NT2/D1 (cell line): Measurements from ENCODE around the gene SHQ1.

Experiments
- DNase-seq: peaks from one replicate; pipeline ENCODE4 v3.0.0-alpha.2; 2011; ENCODE audit warnings: low read depth, low spot score
- H3K27me3 ChIP-seq: 2 replicates; pipeline ENCODE4 v1.6.0; 2011; ENCODE audit warnings: mild to moderate bottlenecking; ENCODE audit not compliant: insufficient read length, insufficient read depth
- H3K36me3 ChIP-seq: 2 replicates; pipeline ENCODE4 v1.6.1; 2011; ENCODE audit warnings: mild to moderate bottlenecking, low read length, mixed read lengths; ENCODE audit not compliant: insufficient read depth, insufficient read length
- H3K4me1 ChIP-seq: 2 replicates; pipeline ENCODE4 v1.5.1; 2011; ENCODE audit not compliant: insufficient read depth, insufficient read length
- H3K4me3 ChIP-seq: 2 replicates; pipeline ENCODE4 v1.5.1; 2011; ENCODE audit warnings: low read depth; ENCODE audit not compliant: insufficient read length
- H3K9ac ChIP-seq: 2 replicates; pipeline ENCODE4 v1.6.0; 2011; ENCODE audit warnings: low read depth; ENCODE audit not compliant: insufficient read length
- H3K9me3 ChIP-seq: 2 replicates; pipeline ENCODE4 v1.5.1; 2011; ENCODE audit warnings: mild to moderate bottlenecking, low read length; ENCODE audit not compliant: insufficient read depth
- SUZ12 ChIP-seq: IDR thresholded peaks from 2 replicates; pipeline ENCODE4 v1.6.1; 2011; ENCODE audit not compliant: insufficient read length, insufficient read depth; ENCODE audit errors: extremely low read depth
- YY1 ChIP-seq: IDR thresholded peaks from 2 replicates; pipeline ENCODE4 v1.6.1; 2011; ENCODE audit not compliant: insufficient read length, insufficient read depth
- ZNF274 ChIP-seq: IDR thresholded peaks from 2 replicates; pipeline ENCODE4 v1.6.1; 2011; ENCODE audit warnings: mild to moderate bottlenecking, low read depth, low read length

Gene SHQ1

DNA sequence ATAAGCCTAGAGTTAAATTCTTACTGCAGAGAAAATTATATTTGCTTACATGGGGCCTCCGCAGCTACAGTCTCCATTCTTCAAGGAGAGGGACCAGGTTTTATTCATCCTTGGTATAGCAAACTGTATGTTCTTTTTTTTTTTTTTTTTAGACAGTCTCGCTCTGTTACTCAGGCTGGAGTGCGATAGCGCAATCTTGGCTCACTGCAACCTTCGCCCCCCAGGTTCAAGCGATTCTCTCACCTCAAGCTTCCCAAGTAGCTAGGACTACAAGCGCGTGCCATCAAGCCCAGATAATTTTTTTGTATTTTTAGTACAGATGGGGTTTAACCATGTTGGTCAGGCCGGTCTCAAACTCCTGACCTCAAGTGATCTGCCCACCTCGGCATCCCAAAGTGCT, 2.1 kb downstream of the SHQ1 start:
- Histone ChIP-seq H3K4me1 (no peaks in the 10 kb centered on the region), H3K9ac (no peak overlapping the region), H3K27me3 (peaks cover 33% of the 10 kb centered on the region), H3K4me3 (no peak overlapping the region), H3K36me3 (peaks cover 26% of the 10 kb centered on the region), H3K9me3 (no peaks in the 10 kb centered on the region)
- TF ChIP-seq ZNF274 (no peak), SUZ12 (no peak), YY1 (no peak)
- DNase-seq = no peak

- Histone ChIP-seq H3K4me1 (no peaks in the 10 kb centered on the region), H3K4me3 (no peak overlapping the region), H3K9ac (no peak overlapping the region), H3K36me3 (peaks cover 37% of the 10 kb centered on the region), H3K27me3 (peaks cover 23% of the 10 kb centered on the region), H3K9me3 (no peaks in the 10 kb centered on the region)
- no peak for DNase-seq
- TF ChIP-seq YY1 (no peak), ZNF274 (no peak), SUZ12 (no peak)
Measured at GRCh38 chr3:72844436-72844993, 3.7 kb downstream of the SHQ1 start.

DNA sequence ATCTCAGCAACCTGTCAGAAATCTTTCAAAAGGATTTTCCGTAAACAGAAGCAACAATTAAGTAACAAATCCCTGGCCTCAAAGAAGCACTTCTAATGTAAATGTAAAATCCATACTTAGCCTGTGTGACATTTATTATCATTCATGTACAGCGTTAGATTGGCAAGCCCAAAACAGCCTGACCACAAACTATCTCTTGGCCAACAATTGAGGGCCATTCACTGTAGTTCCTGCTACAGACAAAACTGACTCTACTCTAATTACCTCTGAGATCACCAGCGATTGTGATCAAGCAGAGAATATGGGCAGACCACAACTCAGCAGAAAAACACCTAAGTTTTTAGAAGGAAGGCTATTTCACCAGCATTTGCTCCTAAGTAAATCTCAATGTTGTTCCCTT, 9.2 kb downstream of the SHQ1 start:
- no peaks in the 10 kb centered on the region for H3K9me3 ChIP-seq
- TF ChIP-seq SUZ12 (no peak), YY1 (no peak), ZNF274 (no peak)
- no peak for DNase-seq
- no peaks in the 10 kb centered on the region for H3K4me1 ChIP-seq
- no peaks in the 10 kb centered on the region for H3K27me3 ChIP-seq
- no peak overlapping the region for H3K4me3 ChIP-seq
- no peak overlapping the region for H3K9ac ChIP-seq
- H3K36me3 ChIP-seq = peaks cover 78% of the 10 kb centered on the region

DNA sequence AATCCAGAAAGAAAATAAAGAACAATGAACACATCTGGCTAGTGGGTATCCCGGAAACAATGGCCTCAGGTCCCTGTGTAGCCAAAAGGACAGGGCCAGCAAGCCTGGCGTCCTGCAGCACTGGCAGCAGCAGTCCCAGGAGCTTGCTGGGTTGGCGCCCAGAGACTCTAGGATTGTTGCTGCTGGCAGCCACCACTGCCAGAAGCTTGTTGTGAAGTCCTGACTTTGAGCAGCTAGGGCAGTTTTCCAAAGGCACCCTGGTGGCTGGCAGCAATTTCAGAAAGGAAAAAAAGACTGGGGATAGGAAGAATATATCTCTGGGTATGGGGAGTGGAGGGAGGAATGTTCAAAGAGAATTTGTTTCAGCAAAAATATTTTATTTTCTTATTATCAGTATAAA, 11.3 kb downstream of the SHQ1 start:
- Histone ChIP-seq H3K4me1 (no peaks in the 10 kb centered on the region), H3K4me3 (no peak overlapping the region), H3K27me3 (no peaks in the 10 kb centered on the region), H3K9me3 (no peaks in the 10 kb centered on the region), H3K36me3 (peaks cover 71% of the 10 kb centered on the region), H3K9ac (no peak overlapping the region)
- DNase-seq = no peak
- TF ChIP-seq ZNF274 (no peak), YY1 (no peak), SUZ12 (no peak)

DNA sequence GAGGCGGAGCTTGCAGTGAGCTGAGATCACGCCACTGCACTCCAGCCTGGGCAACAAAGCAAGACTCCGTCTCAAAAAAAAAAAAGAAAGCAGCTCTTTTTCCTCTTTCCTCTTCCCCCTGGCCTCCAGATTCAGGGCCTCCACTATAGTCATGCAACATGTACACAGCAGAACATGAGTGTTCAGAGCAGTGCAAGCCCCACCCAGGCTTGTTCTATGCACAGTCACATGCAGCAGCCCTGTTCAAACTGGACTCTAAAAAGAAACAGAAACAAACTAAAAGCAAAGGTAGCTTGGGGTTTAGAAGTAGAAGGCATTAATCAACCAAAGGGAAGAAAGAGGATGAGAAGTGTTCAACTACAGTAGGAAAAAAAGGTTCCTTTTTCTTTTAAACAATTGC, 11.8 kb downstream of the SHQ1 start:
- Histone ChIP-seq H3K4me1 (no peaks in the 10 kb centered on the region), H3K4me3 (no peak overlapping the region), H3K27me3 (no peaks in the 10 kb centered on the region), H3K36me3 (peaks cover 71% of the 10 kb centered on the region), H3K9ac (no peak overlapping the region), H3K9me3 (no peaks in the 10 kb centered on the region)
- no peak for DNase-seq
- TF ChIP-seq ZNF274 = no peak
- no peak for TF ChIP-seq SUZ12
- no peak for TF ChIP-seq YY1

- H3K36me3 ChIP-seq = peaks cover 53% of the 10 kb centered on the region
Measured at GRCh38 chr3:72830452-72831223, 17.6 kb downstream of the SHQ1 start.

GRCh38 chr3:72829701-72830100, 18.5 kb downstream of the SHQ1 start:
- Histone ChIP-seq H3K27me3 (no peaks in the 10 kb centered on the region), H3K9ac (no peak overlapping the region), H3K9me3 (no peaks in the 10 kb centered on the region), H3K4me3 (no peak overlapping the region), H3K4me1 (no peaks in the 10 kb centered on the region), H3K36me3 (peaks cover 46% of the 10 kb centered on the region)
- TF ChIP-seq SUZ12 = no peak
- no peak for TF ChIP-seq ZNF274
- TF ChIP-seq YY1 = no peak
- no peak for DNase-seq

More at GRCh38 chr3:72830452-72831223, 17.6 kb downstream of the SHQ1 start:
- H3K9ac ChIP-seq = no peak overlapping the region
- H3K4me3 ChIP-seq = no peak overlapping the region
- H3K4me1 ChIP-seq = no peaks in the 10 kb centered on the region
- no peaks in the 10 kb centered on the region for H3K9me3 ChIP-seq
- H3K27me3 ChIP-seq = no peaks in the 10 kb centered on the region
- TF ChIP-seq YY1 (no peak), SUZ12 (no peak), ZNF274 (no peak)
- DNase-seq = no peak
